ENCODE results near the gene ARHGAP10. TPM values are rescaled to one million over a fixed set of nuclear protein-coding genes. Genes with fewer than 3 reads are reported as not detected.

ARHGAP10 gene
- total RNA-seq, 1 donor from 2014 or later = 4.6 TPM

DNA sequence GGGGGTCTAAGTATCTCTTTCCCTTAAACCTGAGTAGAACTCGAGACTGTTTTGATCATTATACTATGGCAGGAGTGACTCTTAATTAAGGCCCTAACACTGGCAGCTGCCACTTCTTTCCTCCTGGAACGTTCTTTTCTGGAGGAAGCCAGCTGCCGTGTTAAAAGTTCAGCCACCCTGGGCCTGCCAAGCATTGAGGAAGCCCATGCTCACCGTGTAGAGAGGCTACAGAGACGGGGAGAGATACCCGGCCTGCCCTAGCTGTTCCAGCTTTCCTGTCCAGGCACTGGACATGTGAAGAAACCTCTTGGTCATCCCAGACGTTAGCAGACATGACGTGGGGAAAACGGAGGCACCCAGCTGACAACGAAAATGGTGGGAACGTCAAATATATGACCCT lies 274.1 kb downstream of the ARHGAP10 start:
- H3K4me1 Mint-ChIP-seq (ENCODE audit: unreplicated experiment) = peaks cover 9% of the 10 kb centered on the region
- no peak overlapping the region for H3K27ac Mint-ChIP-seq (ENCODE audit: unreplicated experiment)
- no peaks in the 10 kb centered on the region for H3K27me3 Mint-ChIP-seq (ENCODE audit: unreplicated experiment)
- no peak overlapping the region for H3K4me3 Mint-ChIP-seq (ENCODE audit: unreplicated experiment)
- no peak for DNase-seq (ENCODE audit: low spot score)
- no peaks in the 10 kb centered on the region for H3K9me3 Mint-ChIP-seq (ENCODE audit: unreplicated experiment)
- no peak for TF ChIP-seq CTCF (IDR thresholded peaks at IDR 0.05; ENCODE audit: unreplicated experiment)
- no peaks in the 10 kb centered on the region for H3K36me3 Mint-ChIP-seq (ENCODE audit: low read depth, unreplicated experiment)

DNA sequence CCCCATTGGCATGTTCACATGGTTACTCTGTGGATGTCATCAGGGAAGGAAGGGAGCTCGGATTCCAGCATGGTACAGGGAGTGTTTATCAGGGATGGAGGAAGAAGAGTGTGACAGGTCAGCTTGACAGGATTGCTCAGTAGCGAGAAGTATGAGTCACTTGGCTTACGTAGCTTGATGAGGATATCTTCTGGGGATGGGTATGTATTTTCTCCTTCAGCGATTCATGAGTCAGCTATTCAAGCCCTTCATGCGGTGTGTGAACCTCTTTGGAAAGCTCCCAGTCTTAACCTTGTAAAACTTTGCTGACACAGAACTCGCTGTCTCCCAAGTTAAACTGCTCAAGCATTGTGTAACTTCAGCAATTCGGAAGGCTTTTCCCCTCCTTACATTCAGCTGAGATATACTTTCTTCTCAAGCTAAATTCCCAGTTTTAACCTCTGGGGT lies 275.4 kb downstream of the ARHGAP10 start:
- no peak for DNase-seq (ENCODE audit: low spot score)
- Mint-ChIP-seq H3K4me3 (ENCODE audit: unreplicated experiment) (no peak overlapping the region), H3K27me3 (ENCODE audit: unreplicated experiment) (no peaks in the 10 kb centered on the region), H3K27ac (ENCODE audit: unreplicated experiment) (no peak overlapping the region), H3K9me3 (ENCODE audit: unreplicated experiment) (no peaks in the 10 kb centered on the region), H3K36me3 (ENCODE audit: low read depth, unreplicated experiment) (no peaks in the 10 kb centered on the region), H3K4me1 (ENCODE audit: unreplicated experiment) (peaks cover 9% of the 10 kb centered on the region)
- TF ChIP-seq CTCF (IDR thresholded peaks at IDR 0.05; ENCODE audit: unreplicated experiment) = no peak

DNA sequence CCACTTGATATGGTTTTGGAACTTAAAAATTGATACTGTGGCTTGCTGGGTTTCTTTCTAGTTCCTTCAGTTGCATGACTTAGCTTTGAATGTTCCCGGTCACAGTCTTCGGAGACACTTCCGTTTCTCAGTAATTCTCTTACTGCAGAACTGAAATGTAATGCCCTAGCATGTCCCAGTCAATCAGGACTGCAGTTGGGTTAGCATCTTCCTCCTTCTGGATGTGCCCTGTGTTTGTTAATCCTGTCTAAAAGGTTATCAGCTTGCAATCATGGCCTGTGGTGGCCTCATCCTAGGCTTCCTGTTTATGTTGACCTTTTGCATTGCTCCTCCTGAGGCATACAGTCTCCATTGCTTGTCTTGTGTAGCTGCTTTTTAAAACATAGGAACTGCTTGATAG lies 275.9 kb downstream of the ARHGAP10 start:
- DNase-seq (ENCODE audit: low spot score) = no peak
- no peak overlapping the region for H3K4me3 Mint-ChIP-seq (ENCODE audit: unreplicated experiment)
- H3K27ac Mint-ChIP-seq (ENCODE audit: unreplicated experiment) = no peak overlapping the region
- H3K27me3 Mint-ChIP-seq (ENCODE audit: unreplicated experiment) = no peaks in the 10 kb centered on the region
- no peaks in the 10 kb centered on the region for H3K36me3 Mint-ChIP-seq (ENCODE audit: low read depth, unreplicated experiment)
- no peaks in the 10 kb centered on the region for H3K9me3 Mint-ChIP-seq (ENCODE audit: unreplicated experiment)
- peaks cover 9% of the 10 kb centered on the region for H3K4me1 Mint-ChIP-seq (ENCODE audit: unreplicated experiment)
- TF ChIP-seq CTCF (IDR thresholded peaks at IDR 0.05; ENCODE audit: unreplicated experiment) = no peak

- Mint-ChIP-seq H3K36me3 (ENCODE audit: low read depth, unreplicated experiment) (no peaks in the 10 kb centered on the region), H3K4me1 (ENCODE audit: unreplicated experiment) (no peaks in the 10 kb centered on the region)
These were observed 283.2 kb downstream of the ARHGAP10 start for GRCh38 chr4:148015058-148015457.

GRCh38 chr4:148015468-148015867 lies 283.6 kb downstream of the ARHGAP10 start:
- TF ChIP-seq CTCF (IDR thresholded peaks at IDR 0.05; ENCODE audit: unreplicated experiment) = no peak
- H3K4me3 Mint-ChIP-seq (ENCODE audit: unreplicated experiment) = no peak overlapping the region
- no peak for DNase-seq (ENCODE audit: low spot score)
- no peaks in the 10 kb centered on the region for H3K36me3 Mint-ChIP-seq (ENCODE audit: low read depth, unreplicated experiment)
- no peaks in the 10 kb centered on the region for H3K4me1 Mint-ChIP-seq (ENCODE audit: unreplicated experiment)
- no peak overlapping the region for H3K27ac Mint-ChIP-seq (ENCODE audit: unreplicated experiment)
- H3K9me3 Mint-ChIP-seq (ENCODE audit: unreplicated experiment) = no peaks in the 10 kb centered on the region
- H3K27me3 Mint-ChIP-seq (ENCODE audit: unreplicated experiment) = no peaks in the 10 kb centered on the region

More at GRCh38 chr4:148015058-148015457, 283.2 kb downstream of the ARHGAP10 start:
- no peak overlapping the region for H3K27ac Mint-ChIP-seq (ENCODE audit: unreplicated experiment)
- no peak overlapping the region for H3K4me3 Mint-ChIP-seq (ENCODE audit: unreplicated experiment)
- no peak for TF ChIP-seq CTCF (IDR thresholded peaks at IDR 0.05; ENCODE audit: unreplicated experiment)
- H3K9me3 Mint-ChIP-seq (ENCODE audit: unreplicated experiment) = no peaks in the 10 kb centered on the region
- DNase-seq (ENCODE audit: low spot score) = no peak
- no peaks in the 10 kb centered on the region for H3K27me3 Mint-ChIP-seq (ENCODE audit: unreplicated experiment)

Measured in endothelial cell (in vitro differentiated cells).